Cardiac fibroblast (primary cell): Measurements from ENCODE around the gene NCKAP5.

Source experiments
- DNase-seq, 2 donors: peaks; one replicate each; pipeline versions ENCODE4 v3.0.0 to v3.0.0-alpha.2; 2010; ENCODE audit warnings: low read depth in 2 of 2
- H3K4me3 ChIP-seq, 2 donors: replicated peaks in 1 of 2; 1 replicate in 1 of 2; 2 replicates in 1 of 2; pipeline ENCODE4 v1.5.1; 2011; ENCODE audit warnings: low read depth in 2 of 2, low read length in 2 of 2, mild to moderate bottlenecking in 2 of 2, moderate library complexity in 1 of 2
- CTCF ChIP-seq: IDR thresholded peaks from one replicate; pipeline ENCODE4 v1.5.1; 2011; ENCODE audit warnings: low read depth, mild to moderate bottlenecking, low read length, inconsistent platforms

The NCKAP5 gene

GRCh38 chr2:132901661-132902060, 666.6 kb downstream of the NCKAP5 start:
- no peak for TF ChIP-seq CTCF
- no peak for DNase-seq
- no peak overlapping the region for H3K4me3 ChIP-seq

- no peak overlapping the region for H3K4me3 ChIP-seq
- no peak for TF ChIP-seq CTCF
- DNase-seq = no peak
Measured at GRCh38 chr2:132897111-132897510, 671.2 kb downstream of the NCKAP5 start.

DNA sequence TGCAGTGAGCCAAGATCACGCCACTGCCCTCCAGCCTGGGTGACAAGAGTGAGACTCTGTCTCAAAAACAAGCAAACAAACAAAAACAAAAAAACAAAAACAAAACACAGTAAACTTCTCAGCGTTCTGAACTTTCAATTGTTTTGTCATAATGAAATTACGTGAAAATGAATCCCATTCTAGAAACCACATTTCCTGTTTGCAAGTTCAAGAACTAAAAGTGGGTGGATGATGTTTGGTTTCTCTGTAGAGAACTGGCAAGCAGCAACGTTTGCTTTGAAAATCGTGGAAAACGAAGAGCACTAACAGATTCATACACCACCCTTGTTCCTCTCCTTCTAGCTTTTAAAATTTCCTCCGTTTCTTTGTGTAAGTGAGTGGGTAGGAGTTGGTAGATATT, 672.2 kb downstream of the NCKAP5 start:
- TF ChIP-seq CTCF = no peak
- DNase-seq = no peak
- no peak overlapping the region for H3K4me3 ChIP-seq

DNA sequence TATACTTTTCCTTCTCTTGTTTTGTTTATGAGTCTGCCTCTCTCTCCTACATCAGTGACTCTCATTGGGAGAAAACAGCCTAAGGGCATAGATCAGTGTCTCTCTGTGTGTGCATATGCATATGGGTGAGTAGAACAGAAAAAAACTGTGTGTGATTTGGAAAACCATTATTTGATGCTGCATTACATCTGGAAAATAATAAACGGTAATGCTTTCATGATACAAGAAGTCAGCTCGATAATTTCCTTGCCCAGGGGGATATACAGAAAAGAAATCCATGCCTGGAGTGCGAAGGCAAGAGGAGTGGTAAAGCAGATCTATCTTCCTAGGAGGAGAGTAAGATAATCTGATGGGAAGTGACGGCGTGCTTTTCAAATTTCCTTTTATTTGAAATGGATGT, 676.8 kb downstream of the NCKAP5 start:
- no peak for TF ChIP-seq CTCF
- no peak overlapping the region for H3K4me3 ChIP-seq
- no peak for DNase-seq

DNA sequence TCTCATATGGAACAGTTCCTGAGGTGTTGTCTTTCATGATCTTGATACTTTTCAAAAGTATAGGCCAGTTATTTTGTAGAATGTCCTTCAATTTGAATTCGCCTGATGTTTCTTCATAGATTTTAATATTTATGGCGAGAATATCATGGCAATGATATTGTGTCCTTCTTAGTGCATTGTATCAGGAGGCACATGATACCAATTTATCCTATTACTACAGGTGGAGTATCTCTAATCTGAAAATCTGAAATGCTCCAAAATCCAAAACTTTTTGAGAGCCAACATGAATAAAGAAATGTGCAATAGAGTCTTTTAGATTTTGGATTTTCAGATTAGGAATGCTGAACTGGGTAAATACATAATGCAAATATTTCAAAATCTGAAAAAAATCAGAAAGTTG, 681.7 kb downstream of the NCKAP5 start:
- no peak for DNase-seq
- no peak overlapping the region for H3K4me3 ChIP-seq
- no peak for TF ChIP-seq CTCF

DNA sequence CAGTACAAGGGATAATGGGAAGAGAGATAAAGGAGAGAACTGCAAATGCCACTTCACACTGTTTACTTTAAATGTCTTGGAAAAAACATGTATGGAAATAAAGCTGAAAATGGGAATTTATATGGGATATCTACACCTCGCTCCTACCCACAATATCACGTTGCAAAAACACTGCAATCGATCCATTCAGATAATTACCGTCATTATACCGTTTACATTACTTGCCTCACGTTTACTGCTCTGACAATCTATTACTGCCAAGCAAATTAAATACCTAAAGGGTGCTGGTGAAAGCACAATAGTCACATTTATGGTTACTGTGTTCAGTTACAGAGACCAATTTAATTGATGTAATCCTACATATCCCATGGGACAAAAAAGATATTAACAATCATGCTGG, 683.6 kb downstream of the NCKAP5 start:
- no peak overlapping the region for H3K4me3 ChIP-seq
- no peak for TF ChIP-seq CTCF
- DNase-seq = no peak

- DNase-seq = no peak
- TF ChIP-seq CTCF = no peak
- no peak overlapping the region for H3K4me3 ChIP-seq
Measured at GRCh38 chr2:132884292-132884691, 684.0 kb downstream of the NCKAP5 start.
